Activated CD4-positive, alpha-beta T cell treated with anti-CD3 and anti-CD28 coated beads, Interleukin-2, Interleukin-6, amounts not matched to agents 100 ng/mL and 50 ng/mL, durations not matched to agents 16 hours and 8 hours (primary cell): ENCODE measurements around the gene AEN.

ENCODE experiments used
- DNase-seq: peaks from one replicate; pipeline ENCODE4 v3.0.0-alpha.2; 2020

AEN gene

GRCh38 chr15:88652456-88653199, 31.5 kb downstream of the AEN start:
- DNase-seq: no peak

GRCh38 chr15:88653200-88654064, 32.3 kb downstream of the AEN start:
- DNase-seq: no peak

GRCh38 chr15:88654430-88655102, 33.4 kb downstream of the AEN start:
- DNase-seq: no peak

- no peak for DNase-seq
These were observed 34.0 kb downstream of the AEN start for GRCh38 chr15:88655103-88655553.

- DNase-seq: no peak
These were observed 34.8 kb downstream of the AEN start for GRCh38 chr15:88655800-88656488.

GRCh38 chr15:88656760-88657221, 35.7 kb downstream of the AEN start:
- no peak for DNase-seq

- no peak for DNase-seq
These were observed 36.4 kb downstream of the AEN start for GRCh38 chr15:88657326-88658069.

- no peak for DNase-seq
These were observed 37.2 kb downstream of the AEN start for GRCh38 chr15:88658070-88658965.

GRCh38 chr15:88658972-88659931, 38.1 kb downstream of the AEN start:
- no peak for DNase-seq

GRCh38 chr15:88661041-88661700, 40.0 kb downstream of the AEN start:
- no peak for DNase-seq

- DNase-seq: no peak
These were observed 40.8 kb downstream of the AEN start for GRCh38 chr15:88661761-88662556.

- DNase-seq: no peak
These were observed 42.0 kb downstream of the AEN start for GRCh38 chr15:88663141-88663621.

GRCh38 chr15:88664151-88664778, 43.1 kb downstream of the AEN start:
- peak; percentile 39 for DNase-seq

- DNase-seq: no peak
These were observed 53.5 kb downstream of the AEN start for GRCh38 chr15:88674661-88675060.

GRCh38 chr15:88678755-88679154, 57.6 kb downstream of the AEN start:
- no peak for DNase-seq

- no peak for DNase-seq
These were observed 59.3 kb downstream of the AEN start for GRCh38 chr15:88680241-88681001.
